ENCODE measurements around the gene SSPN. TPM values are rescaled to one million over a fixed set of nuclear protein-coding genes. Genes with fewer than 3 reads are reported as not detected.
A peak's percentile ranks its signal among the peaks of the same experiment; 100 is the strongest.

Gene SSPN
- total RNA-seq, 4 donors from 2014 or later: 4.5 to 19.0 (median 11.8) TPM

DNA sequence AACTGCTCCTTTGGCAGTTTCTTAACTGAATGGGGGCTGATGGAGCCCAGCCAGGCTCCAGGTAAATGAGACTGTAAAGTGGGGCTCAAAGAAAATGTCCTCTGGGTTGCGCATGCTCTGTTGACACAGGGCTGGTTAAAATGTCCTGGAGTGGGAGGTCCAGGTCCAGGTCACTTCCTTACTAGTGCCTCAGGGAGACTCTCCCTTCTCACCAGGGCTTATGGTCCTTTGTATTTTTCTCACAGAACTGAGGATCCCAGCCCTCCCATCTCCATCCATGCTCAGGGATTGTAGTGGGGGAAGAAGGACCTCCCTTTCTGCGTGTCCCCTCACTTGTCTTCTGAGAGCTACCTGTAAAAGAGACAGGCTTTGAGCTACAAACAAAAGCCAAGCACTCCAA, 77.5 kb downstream of the SSPN start:
- no peaks in the 10 kb centered on the region for H3K9me3 ChIP-seq
- H3K4me3 ChIP-seq: no peak overlapping the region
- H3K27me3 ChIP-seq: no peaks in the 10 kb centered on the region
- TF ChIP-seq, protein P1, sequence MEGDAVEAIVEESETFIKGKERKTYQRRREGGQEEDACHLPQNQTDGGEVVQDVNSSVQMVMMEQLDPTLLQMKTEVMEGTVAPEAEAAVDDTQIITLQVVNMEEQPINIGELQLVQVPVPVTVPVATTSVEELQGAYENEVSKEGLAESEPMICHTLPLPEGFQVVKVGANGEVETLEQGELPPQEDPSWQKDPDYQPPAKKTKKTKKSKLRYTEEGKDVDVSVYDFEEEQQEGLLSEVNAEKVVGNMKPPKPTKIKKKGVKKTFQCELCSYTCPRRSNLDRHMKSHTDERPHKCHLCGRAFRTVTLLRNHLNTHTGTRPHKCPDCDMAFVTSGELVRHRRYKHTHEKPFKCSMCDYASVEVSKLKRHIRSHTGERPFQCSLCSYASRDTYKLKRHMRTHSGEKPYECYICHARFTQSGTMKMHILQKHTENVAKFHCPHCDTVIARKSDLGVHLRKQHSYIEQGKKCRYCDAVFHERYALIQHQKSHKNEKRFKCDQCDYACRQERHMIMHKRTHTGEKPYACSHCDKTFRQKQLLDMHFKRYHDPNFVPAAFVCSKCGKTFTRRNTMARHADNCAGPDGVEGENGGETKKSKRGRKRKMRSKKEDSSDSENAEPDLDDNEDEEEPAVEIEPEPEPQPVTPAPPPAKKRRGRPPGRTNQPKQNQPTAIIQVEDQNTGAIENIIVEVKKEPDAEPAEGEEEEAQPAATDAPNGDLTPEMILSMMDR (IDR thresholded peaks at IDR 0.05): no peak
- TF ChIP-seq EP300 (IDR thresholded peaks at IDR 0.05) (no peak), POLR2AphosphoS5 (IDR thresholded peaks at IDR 0.05) (no peak), POLR2A (IDR thresholded peaks at IDR 0.05) (no peak)
- no peak overlapping the region for H3K27ac ChIP-seq
- WGBS: 100% methylated on average over 2 of the region's 2 CpGs
- H3K4me1 ChIP-seq: peaks cover 54% of the 10 kb centered on the region
- no peaks in the 10 kb centered on the region for H3K36me3 ChIP-seq
- DNase-seq (ENCODE audit: low spot score in 2 of 2): no peak

- WGBS: 69% methylated on average over 6 of the region's 6 CpGs
- Histone ChIP-seq H3K9me3 (no peaks in the 10 kb centered on the region), H3K36me3 (no peaks in the 10 kb centered on the region), H3K4me1 (peaks cover 55% of the 10 kb centered on the region), H3K27me3 (no peaks in the 10 kb centered on the region), H3K27ac (peak overlapping the region; percentile 83), H3K4me3 (no peak overlapping the region)
- no peak for DNase-seq (ENCODE audit: low spot score in 2 of 2)
- TF ChIP-seq EP300 (IDR thresholded peaks at IDR 0.05) (no peak), POLR2A (IDR thresholded peaks at IDR 0.05) (no peak), POLR2AphosphoS5 (IDR thresholded peaks at IDR 0.05) (no peak)
- TF ChIP-seq, protein P1 (IDR thresholded peaks at IDR 0.05): no peak
Observed at GRCh38 chr12:26273811-26274210, 78.4 kb downstream of the SSPN start.

DNA sequence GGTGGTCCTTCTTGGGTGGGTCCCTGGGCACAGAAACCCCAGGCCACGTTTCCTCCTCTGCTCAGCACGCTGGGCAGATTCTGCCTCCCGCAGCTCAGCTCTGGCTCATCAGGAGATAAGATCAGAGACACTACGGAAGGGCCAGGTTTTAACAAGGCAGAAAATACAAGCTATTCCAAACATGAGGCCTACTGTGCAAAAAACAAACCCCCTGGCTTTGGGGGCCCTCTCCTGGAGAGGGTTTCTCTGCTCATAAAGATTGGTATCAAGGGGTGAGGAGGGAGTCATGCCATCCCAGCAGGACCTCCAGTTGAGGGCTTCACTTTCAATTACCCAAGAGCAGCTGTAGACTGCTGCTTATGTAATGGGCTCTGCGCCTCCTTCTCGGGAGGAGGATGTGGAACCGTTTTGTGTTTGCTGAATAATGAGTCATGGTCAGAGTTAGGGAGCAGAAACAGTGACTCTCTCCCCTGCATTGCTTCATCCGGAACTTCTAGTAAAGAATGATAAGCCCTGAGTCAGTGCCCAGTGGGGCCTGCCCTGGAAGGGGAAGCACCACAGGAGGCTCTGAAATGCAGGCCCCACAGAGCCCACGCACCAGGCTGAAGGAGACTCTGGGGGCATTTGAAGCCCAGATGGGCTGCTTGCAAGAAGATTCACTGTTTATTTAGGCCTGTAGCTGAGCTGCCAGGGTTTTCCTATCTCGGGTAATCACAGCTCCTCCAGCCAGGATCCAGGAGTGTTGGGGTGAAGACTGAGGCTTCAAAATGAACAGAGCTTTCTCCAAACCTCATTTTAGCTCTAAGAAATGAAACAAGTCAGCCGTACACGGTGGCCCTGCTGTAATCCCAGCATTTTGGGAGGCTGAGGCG, 79.3 kb downstream of the SSPN start:
- Histone ChIP-seq H3K4me3 (no peak overlapping the region), H3K4me1 (peaks cover 47% of the 10 kb centered on the region), H3K27me3 (no peaks in the 10 kb centered on the region), H3K9me3 (no peaks in the 10 kb centered on the region), H3K36me3 (no peaks in the 10 kb centered on the region), H3K27ac (peak overlapping the region; percentile 83)
- 24% methylated on average over 12 of the region's 13 CpGs for whole genome bisulfite sequencing
- TF ChIP-seq POLR2AphosphoS5 (IDR thresholded peaks at IDR 0.05) (peak in 2 of 3 donors; percentile 79 to 90), EP300 (IDR thresholded peaks at IDR 0.05) (no peak)
- DNase-seq (ENCODE audit: low spot score in 2 of 2): peak; percentile 90

GRCh38 chr12:26275313-26276131, 80.1 kb downstream of the SSPN start:
- 86% methylated on average over 11 of the region's 11 CpGs for WGBS
- no peak for DNase-seq (ENCODE audit: low spot score in 2 of 2)
- no peaks in the 10 kb centered on the region for H3K9me3 ChIP-seq
- H3K4me3 ChIP-seq: no peak overlapping the region
- TF ChIP-seq, protein P1 (IDR thresholded peaks at IDR 0.05): no peak
- TF ChIP-seq POLR2A (IDR thresholded peaks at IDR 0.05): no peak
- no peak for TF ChIP-seq EP300 (IDR thresholded peaks at IDR 0.05)
- no peak for TF ChIP-seq POLR2AphosphoS5 (IDR thresholded peaks at IDR 0.05)
- H3K27ac ChIP-seq: peak overlapping the region; percentile 83
- no peaks in the 10 kb centered on the region for H3K27me3 ChIP-seq
- H3K36me3 ChIP-seq: no peaks in the 10 kb centered on the region
- peaks cover 45% of the 10 kb centered on the region for H3K4me1 ChIP-seq

DNA sequence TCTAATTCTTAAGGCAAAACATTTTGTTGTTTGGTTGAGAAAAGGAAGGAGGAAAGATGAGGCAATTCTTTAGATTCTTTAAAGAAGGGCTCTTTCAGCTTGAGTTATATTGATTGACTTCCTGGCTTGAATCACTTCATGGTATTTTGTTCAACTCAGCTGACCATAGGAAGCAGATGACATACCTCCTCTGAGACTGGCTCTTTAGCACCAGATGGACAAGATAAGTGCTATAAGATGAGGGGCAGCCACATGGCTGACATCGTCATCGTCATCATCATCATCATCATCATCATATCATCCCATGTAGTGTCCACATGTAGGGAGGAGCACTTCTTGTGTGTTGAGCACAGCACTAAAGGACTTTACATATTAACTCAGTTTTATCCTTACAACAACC, 81.3 kb downstream of the SSPN start:
- Histone ChIP-seq H3K9me3 (no peaks in the 10 kb centered on the region), H3K4me3 (no peak overlapping the region), H3K36me3 (no peaks in the 10 kb centered on the region), H3K4me1 (peaks cover 42% of the 10 kb centered on the region), H3K27me3 (no peaks in the 10 kb centered on the region), H3K27ac (no peak overlapping the region)
- TF ChIP-seq, protein P1 (IDR thresholded peaks at IDR 0.05): no peak
- TF ChIP-seq EP300 (IDR thresholded peaks at IDR 0.05) (no peak), POLR2A (IDR thresholded peaks at IDR 0.05) (no peak), POLR2AphosphoS5 (IDR thresholded peaks at IDR 0.05) (no peak)
- 98% methylated on average over 2 of the region's 2 CpGs for WGBS
- DNase-seq (ENCODE audit: low spot score in 2 of 2): no peak
